GM18520 (cell line): ENCODE measurements around the gene CDIPT.

ENCODE experiments used
- ATAC-seq: cut with Tn5 transposase; IDR thresholded peaks from one replicate; pipeline ENCODE4 v1.9.1; 2021; ENCODE audit not compliant: unreplicated experiment

Gene CDIPT

DNA sequence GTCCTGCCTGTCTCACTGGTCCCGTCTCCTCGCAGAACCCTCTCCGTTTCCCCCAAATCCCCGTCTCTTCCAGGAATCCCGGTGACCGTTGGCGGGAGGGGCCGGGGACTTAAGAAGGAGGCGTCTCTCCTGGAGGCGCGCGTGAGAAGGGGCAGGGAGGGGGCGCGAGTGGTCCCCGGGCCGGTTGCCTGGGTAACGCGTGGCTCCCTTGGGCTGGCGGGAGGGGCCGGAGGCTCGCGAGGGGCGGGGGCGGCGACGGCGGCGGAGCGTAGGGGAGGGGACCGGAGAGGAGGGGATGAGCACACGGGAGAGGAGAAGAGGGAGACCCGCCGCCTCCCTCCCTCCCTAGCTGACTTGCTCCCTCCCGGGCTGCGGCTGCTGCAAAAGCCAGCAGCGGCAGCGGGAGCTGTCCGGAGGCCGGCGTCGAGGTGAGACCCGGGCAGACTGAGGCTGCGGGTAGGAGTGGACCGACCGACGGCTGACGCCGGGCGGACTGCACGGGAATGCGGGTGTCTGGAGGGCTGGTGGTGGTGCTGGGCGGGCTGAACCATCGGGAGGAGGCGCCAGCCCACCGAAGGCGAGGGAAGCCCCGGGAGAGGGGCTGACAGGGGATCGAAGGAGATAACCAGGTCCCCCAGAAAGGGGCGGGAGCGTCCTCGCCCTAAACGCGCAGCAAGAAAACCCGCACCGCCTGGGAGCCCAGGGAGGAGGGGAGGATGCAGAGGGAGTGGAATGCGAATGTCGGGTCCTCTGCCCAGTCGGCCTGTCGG lies 50.9 kb downstream of the CDIPT start, which contains the start of gene PRRT2:
TSS of gene PRRT2 (plus strand) at position 298 of the 770 bp plus-strand sequence. CDS start 862 bp downstream, outside the sequence.
- no peak for ATAC-seq

DNA sequence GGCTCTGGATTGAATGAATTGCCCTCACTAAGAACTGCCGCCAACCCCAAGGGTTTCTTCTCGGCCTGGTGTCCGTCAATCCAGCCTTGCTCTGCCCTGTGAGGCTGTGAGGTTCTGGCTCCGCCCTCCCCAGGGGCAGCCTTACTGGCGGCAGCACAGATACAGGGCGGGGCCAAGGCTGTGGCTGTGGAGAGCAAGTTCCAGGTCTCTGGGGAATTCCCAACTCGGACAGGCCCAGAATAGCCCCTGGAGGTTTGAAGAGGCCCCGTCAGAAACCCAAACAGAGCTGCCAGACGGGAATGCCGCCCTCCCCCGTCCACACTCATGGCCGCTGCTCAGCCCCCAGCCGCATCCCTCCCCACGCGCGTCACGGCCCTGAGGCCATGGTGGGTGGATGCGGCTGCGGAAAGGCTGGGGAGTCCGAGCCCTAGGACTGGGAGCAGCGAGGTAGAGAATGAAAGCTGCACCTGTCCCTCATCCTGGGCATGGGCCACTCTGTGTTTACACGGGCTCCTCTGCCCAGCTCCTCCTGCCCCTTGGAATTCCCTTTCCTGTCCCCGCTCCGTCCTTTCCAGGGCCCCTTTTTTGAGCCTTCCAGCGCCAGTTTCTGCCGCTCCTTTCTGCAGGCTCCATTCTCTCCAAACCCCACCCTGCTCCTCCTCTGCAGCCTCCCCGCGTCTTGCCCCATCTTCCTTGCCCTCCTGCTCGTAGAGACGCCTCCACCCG lies 51.7 kb downstream of the CDIPT start:
- no peak for ATAC-seq

DNA sequence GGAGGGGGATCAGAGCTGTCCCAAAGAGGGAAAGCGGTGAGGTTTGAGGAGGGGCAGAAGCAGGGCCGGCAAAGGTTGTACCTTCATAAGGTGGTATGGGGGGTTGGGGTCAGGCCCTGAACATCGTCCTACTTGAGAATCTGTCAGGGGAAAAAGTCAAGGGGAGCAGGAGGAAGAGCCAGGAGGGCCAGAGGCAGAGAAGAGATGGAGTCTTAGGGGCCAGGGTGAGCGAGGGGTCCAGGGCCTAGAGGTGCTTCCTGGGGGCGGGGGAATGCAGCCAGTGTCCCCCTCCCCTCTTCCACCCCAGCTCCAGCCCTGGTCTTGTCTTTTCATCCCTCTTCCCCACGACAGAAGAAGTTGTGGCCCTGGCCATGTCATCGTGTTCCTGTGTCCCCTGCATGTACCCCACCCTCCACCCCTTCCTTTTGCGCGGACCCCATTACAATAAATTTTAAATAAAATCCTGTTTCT lies 52.3 kb downstream of the CDIPT start:
- ATAC-seq = no peak

DNA sequence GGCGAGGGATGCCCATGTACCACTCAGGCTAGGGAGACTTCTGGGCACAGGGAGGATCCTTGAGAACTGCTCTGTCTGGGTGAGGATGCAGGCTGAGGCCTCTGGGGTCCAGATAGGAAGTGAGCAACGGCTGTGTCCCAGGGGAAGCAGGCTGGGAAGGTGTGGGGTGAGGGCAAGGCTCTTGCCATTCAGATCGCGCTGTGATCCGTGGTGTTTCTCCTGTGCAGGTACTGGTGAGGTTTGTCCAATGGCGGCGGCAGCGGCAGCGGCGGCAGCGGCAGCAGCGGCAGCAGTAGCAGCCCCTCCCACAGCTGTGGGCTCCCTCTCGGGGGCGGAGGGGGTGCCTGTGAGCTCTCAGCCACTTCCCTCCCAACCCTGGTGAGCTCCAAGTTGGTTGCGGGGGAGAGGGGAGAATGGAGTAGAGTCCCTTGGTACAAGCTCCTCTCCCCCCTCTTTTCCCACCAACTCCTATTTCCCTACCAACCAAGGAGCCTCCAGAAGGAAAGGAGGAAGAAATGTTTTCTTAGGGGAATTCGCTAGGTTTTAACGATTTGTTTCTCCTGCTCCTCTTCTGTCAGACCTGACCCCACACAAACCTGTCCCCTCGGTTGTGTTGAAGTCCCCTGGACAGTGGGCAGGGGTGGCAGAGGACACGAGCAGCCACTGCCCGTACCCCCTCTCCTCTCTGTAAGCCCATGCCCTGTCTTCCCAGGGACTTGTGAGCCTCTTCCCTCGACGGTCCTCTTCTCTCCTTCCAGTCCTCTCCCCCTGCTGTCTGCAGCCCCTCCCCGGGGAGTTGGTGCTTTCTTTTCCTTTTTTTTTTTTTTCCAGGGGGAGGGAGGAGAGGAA lies 53.0 kb downstream of the CDIPT start:
- no peak for ATAC-seq

DNA sequence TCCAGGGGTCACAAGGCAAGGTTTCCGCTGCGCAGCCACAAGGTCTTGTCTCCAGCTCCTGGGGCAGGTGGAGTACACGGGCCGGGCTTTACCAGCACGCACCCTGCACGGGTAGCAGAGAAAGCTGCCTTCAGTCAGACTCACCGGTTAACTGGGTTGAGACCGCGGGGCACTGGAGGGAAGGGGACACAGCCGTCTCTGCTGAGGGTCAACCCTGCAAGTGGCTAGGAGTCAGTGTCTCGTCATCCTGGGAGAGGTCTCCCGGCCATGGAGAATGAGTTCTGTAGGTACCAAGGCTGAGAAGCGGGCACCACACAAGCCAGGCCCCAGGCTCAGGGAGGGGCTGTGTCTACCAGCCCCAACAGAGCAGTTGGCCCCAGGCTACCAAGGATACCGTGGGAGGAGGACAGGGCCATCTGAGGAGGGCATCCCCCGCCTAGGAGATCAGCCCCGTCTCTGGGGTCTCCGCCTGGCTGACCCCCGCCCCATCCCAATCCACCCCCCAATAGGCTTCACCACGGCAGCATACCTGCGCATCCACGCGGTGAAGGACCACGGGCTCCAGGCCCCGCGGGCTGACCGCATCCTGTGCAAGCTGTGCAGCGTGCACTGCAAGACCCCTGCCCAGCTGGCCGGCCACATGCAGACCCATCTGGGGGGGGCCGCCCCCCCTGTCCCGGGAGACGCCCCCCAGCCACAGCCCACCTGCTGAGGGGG lies 53.8 kb downstream of the CDIPT start:
- no peak for ATAC-seq
